Neural cell (in vitro differentiated cells): Measurements from ENCODE around the gene FIBCD1. TPM values are rescaled to one million over a fixed set of nuclear protein-coding genes. Genes with fewer than 3 reads are reported as not detected.
A peak's percentile ranks its signal among the peaks of the same experiment; 100 is the strongest.

Experiments
- H2AFZ ChIP-seq: fragments of 200-600, 300-800 bp; sonication (generic), shearing (Covaris generic); 2 replicates; pipeline ENCODE4 v1.6.0; 2014; ENCODE audit warnings: low read depth, mild to moderate bottlenecking, antibody characterized with exemption, low read length, moderate library complexity
- H3F3A ChIP-seq: fragments of 200-600 bp; shearing (Covaris generic); 2 replicates; pipeline ENCODE4 v1.6.1; 2016; ENCODE audit warnings: mild to moderate bottlenecking, moderate library complexity, mixed read lengths, antibody characterized with exemption, low read length; ENCODE audit not compliant: insufficient read depth, poor library complexity, severe bottlenecking
- H3K27ac ChIP-seq: fragments of 200-600, 300-800 bp; sonication (generic), shearing (Covaris generic); 2 replicates; pipeline ENCODE4 v1.5.1; 2014; ENCODE audit warnings: mild to moderate bottlenecking, low read length, moderate library complexity
- H3K27me3 ChIP-seq: fragments of 300-800, 200-600 bp; sonication (generic), shearing (Covaris generic); 2 replicates; pipeline ENCODE4 v1.6.0; 2014; ENCODE audit warnings: mild to moderate bottlenecking, low read depth, low read length, moderate library complexity; ENCODE audit not compliant: insufficient read depth
- H3K36me3 ChIP-seq: fragments of 300-800, 200-600 bp; sonication (generic), shearing (Covaris generic); 2 replicates; pipeline ENCODE4 v1.5.1; 2014; ENCODE audit warnings: mild to moderate bottlenecking, antibody characterized with exemption, low read length, moderate library complexity; ENCODE audit not compliant: insufficient read depth
- H3K4me2 ChIP-seq: fragments of 300-800, 200-600 bp; sonication (generic), shearing (Covaris generic); 2 replicates; pipeline ENCODE4 v1.6.0; 2014; ENCODE audit warnings: mild to moderate bottlenecking, low read length
- H3K4me3 ChIP-seq: fragments of 300-800, 200-600 bp; sonication (generic), shearing (Covaris generic); 2 replicates; pipeline ENCODE4 v1.5.1; 2014; ENCODE audit warnings: mild to moderate bottlenecking, low read length, moderate library complexity
- H3K79me2 ChIP-seq: fragments of 200-600 bp; shearing (Covaris generic); replicated peaks from 2 replicates; pipeline ENCODE4 v1.6.0; 2014; ENCODE audit warnings: mild to moderate bottlenecking, low read length, moderate library complexity; ENCODE audit not compliant: insufficient read depth
- H3K9ac ChIP-seq: fragments of 300-800, 200-600 bp; sonication (generic), shearing (Covaris generic); 2 replicates; pipeline ENCODE4 v1.6.1; 2016; ENCODE audit warnings: mild to moderate bottlenecking, low read length, mixed read lengths
- H3K9me2 ChIP-seq: fragments of 200-600 bp; shearing (Covaris generic); 2 replicates; pipeline ENCODE4 v1.6.1; 2016; ENCODE audit warnings: mild to moderate bottlenecking, low read length, mixed read lengths; ENCODE audit not compliant: insufficient read depth
- H3K9me3 ChIP-seq: fragments of 200-600, 300-800 bp; sonication (generic), shearing (Covaris generic); 2 replicates; pipeline ENCODE4 v1.6.1; 2016; ENCODE audit warnings: mild to moderate bottlenecking, mixed run types, low read length, moderate library complexity, mixed read lengths
- H4K20me1 ChIP-seq: fragments of 200-600 bp; shearing (Covaris generic); 2 replicates; pipeline ENCODE4 v1.6.1; 2016; ENCODE audit warnings: mild to moderate bottlenecking, mixed run types; ENCODE audit not compliant: insufficient read depth
- CTCF ChIP-seq: fragments of 450-650 bp; IDR thresholded peaks from 2 replicates; pipeline ENCODE4 v1.5.1; 2014; ENCODE audit warnings: antibody characterized with exemption, mild to moderate bottlenecking, moderate library complexity; ENCODE audit not compliant: poor library complexity, severe bottlenecking
- EZH2 ChIP-seq: fragments of 200-600, 300-800 bp; shearing (Covaris generic), sonication (generic); IDR thresholded peaks from 2 replicates; pipeline ENCODE4 v1.6.1; 2014; ENCODE audit warnings: antibody characterized with exemption, low read length, borderline replicate concordance, mild to moderate bottlenecking; ENCODE audit not compliant: insufficient read depth, poor library complexity, severe bottlenecking
- MXI1 ChIP-seq: fragments of 450-650 bp; conservative IDR thresholded peaks from 2 replicates; pipeline ENCODE4 v1.6.1; 2014; ENCODE audit warnings: antibody characterized with exemption, mild to moderate bottlenecking; ENCODE audit not compliant: poor library complexity, severe bottlenecking
- POLR2AphosphoS5 ChIP-seq: IDR thresholded peaks from 2 replicates; pipeline ENCODE4 v1.6.1; 2012
- REST ChIP-seq: IDR thresholded peaks from 2 replicates; pipeline ENCODE4 v1.6.1; 2012; ENCODE audit warnings: borderline replicate concordance
- polyA plus RNA-seq: library from polyadenylated mRNA; depleted of rRNA; stranded (reverse); fragments of >200 nt; gene quantifications from 2 replicates; pipeline ENCODE4 v1.2.3, GENCODE V29; 2014

FIBCD1 gene
- polyA plus RNA-seq, 1 donor from 2014 or later, result 2.7 TPM

DNA sequence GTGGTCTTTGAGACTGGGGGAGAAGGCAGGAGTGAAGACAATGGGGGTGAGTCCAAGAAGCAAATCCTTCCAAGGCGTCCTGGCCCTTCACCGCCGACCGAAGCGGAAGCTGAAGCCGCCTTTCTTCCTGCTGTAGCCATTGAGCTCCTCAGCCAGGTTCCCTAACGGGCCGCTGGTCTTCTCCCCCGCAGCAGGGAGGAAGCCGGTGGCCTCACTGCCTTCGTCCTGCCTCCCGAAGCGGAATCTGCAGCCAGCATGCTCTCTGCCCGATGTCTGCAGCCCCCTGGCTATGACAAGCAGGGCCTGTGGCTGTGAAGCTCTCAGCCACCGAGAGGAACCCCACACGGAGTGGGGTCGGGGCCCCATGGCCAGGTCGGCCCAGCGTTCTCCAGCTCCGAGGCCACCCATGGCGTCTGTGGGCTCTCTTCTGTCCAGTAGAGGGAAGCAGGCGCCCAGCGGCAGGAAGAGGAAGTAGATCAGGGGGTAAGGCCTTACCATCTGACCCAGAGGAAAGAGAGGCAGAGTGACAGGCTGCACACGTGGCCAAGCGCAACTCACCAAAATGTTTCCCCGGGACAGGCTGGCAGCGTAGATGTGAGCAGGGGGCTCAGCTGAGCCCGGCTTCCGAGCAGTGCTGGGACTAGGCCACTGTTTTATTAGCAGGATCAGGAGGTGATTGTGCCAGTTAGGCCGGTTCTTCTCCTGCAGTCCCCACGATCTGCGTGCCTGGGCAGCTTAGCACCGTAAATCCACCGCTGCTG, 45.5 kb downstream of the FIBCD1 start:
- no peak for TF ChIP-seq CTCF
- peaks cover 8% of the 10 kb centered on the region for H3F3A ChIP-seq
- peak overlapping the region; percentile 72 for H3K9ac ChIP-seq
- H3K79me2 ChIP-seq, result no peaks in the 10 kb centered on the region
- H3K36me3 ChIP-seq, result no peaks in the 10 kb centered on the region
- H3K9me3 ChIP-seq, result no peaks in the 10 kb centered on the region
- no peak overlapping the region for H2AFZ ChIP-seq
- peak overlapping the region; percentile 55 for H3K4me3 ChIP-seq
- no peak overlapping the region for H3K4me2 ChIP-seq
- H3K27me3 ChIP-seq, result no peaks in the 10 kb centered on the region
- H3K9me2 ChIP-seq, result no peaks in the 10 kb centered on the region
- H3K27ac ChIP-seq, result peak overlapping the region; percentile 97
- H4K20me1 ChIP-seq, result no peaks in the 10 kb centered on the region

- Histone ChIP-seq H4K20me1 (no peaks in the 10 kb centered on the region), H2AFZ (no peak overlapping the region), H3K4me3 (peak overlapping the region; percentile 55), H3K27me3 (no peaks in the 10 kb centered on the region), H3K79me2 (no peaks in the 10 kb centered on the region), H3K4me2 (peak overlapping the region; percentile 78), H3K9ac (peak overlapping the region; percentile 72), H3K9me2 (no peaks in the 10 kb centered on the region), H3K27ac (peak overlapping the region; percentile 97), H3F3A (peaks cover 8% of the 10 kb centered on the region), H3K36me3 (no peaks in the 10 kb centered on the region), H3K9me3 (no peaks in the 10 kb centered on the region)
- no peak for TF ChIP-seq POLR2AphosphoS5
- no peak for TF ChIP-seq REST
- TF ChIP-seq EZH2, result no peak
- peak; percentile 21 for TF ChIP-seq MXI1
Measured at GRCh38 chr9:130892477-130893304, 46.4 kb downstream of the FIBCD1 start.
